AG09319 (cell line): Measurements from ENCODE around the gene DSTN.

ENCODE experiments used
- DNase-seq: peaks from one replicate; pipeline ENCODE4 v3.0.0-alpha.2; 2010; ENCODE audit warnings: low read depth; ENCODE audit errors: extremely low read depth
- TF ChIP-seq, protein P1 (sequence below): IDR thresholded peaks from 2 replicates; pipeline ENCODE4 v1.5.1; 2011; ENCODE audit warnings: low read depth, mild to moderate bottlenecking, inconsistent platforms, low read length, moderate library complexity

Gene DSTN

GRCh38 chr20:17644451-17644850, 74.6 kb downstream of the DSTN start:
- no peak for DNase-seq
- TF ChIP-seq, protein P1, sequence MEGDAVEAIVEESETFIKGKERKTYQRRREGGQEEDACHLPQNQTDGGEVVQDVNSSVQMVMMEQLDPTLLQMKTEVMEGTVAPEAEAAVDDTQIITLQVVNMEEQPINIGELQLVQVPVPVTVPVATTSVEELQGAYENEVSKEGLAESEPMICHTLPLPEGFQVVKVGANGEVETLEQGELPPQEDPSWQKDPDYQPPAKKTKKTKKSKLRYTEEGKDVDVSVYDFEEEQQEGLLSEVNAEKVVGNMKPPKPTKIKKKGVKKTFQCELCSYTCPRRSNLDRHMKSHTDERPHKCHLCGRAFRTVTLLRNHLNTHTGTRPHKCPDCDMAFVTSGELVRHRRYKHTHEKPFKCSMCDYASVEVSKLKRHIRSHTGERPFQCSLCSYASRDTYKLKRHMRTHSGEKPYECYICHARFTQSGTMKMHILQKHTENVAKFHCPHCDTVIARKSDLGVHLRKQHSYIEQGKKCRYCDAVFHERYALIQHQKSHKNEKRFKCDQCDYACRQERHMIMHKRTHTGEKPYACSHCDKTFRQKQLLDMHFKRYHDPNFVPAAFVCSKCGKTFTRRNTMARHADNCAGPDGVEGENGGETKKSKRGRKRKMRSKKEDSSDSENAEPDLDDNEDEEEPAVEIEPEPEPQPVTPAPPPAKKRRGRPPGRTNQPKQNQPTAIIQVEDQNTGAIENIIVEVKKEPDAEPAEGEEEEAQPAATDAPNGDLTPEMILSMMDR = no peak

GRCh38 chr20:17645010-17645409, 75.1 kb downstream of the DSTN start:
- TF ChIP-seq, protein P1 = no peak
- DNase-seq = no peak

GRCh38 chr20:17645546-17646208, 75.8 kb downstream of the DSTN start:
- TF ChIP-seq, protein P1 = no peak
- no peak for DNase-seq

GRCh38 chr20:17646209-17646960, 76.5 kb downstream of the DSTN start:
- no peak for DNase-seq
- TF ChIP-seq, protein P1 = no peak

DNA sequence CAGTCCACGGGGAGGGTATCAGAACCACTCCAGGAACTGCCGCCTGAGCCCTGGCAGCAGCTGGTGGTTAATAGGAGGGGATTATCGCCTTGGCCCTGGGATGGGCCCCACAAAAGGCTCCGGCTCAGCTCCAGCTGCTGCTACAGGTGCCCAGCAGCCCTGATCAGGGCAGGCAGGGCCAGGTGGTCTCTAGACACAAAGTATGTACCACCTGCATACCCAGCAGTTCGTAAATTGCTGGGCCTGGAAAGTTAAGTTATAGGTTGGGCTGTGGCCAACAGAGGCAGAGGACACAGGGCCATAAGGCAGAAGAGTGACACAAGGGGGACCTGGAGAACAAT, 77.1 kb downstream of the DSTN start:
- TF ChIP-seq, protein P1 = no peak
- DNase-seq = no peak

- TF ChIP-seq, protein P1 = no peak
- DNase-seq = no peak
Measured at GRCh38 chr20:17647391-17648314, 77.8 kb downstream of the DSTN start.

- no peak for DNase-seq
- TF ChIP-seq, protein P1 = no peak
Measured at GRCh38 chr20:17648315-17648646, 78.4 kb downstream of the DSTN start.
